IPS-NIHi7 (cell line): ENCODE data around the gene RAMACL.

Experiments
- DNase-seq: peaks from one replicate; pipeline ENCODE4 v3.0.0; 2012; ENCODE audit warnings: mixed read lengths; ENCODE audit errors: extremely low spot score

The RAMACL gene

GRCh38 chr6:166618251-166618650, 31.8 kb upstream of the RAMACL start:
- DNase-seq, result no peak

- DNase-seq, result no peak
Observed at GRCh38 chr6:166617359-166617758, 30.9 kb upstream of the RAMACL start.

DNA sequence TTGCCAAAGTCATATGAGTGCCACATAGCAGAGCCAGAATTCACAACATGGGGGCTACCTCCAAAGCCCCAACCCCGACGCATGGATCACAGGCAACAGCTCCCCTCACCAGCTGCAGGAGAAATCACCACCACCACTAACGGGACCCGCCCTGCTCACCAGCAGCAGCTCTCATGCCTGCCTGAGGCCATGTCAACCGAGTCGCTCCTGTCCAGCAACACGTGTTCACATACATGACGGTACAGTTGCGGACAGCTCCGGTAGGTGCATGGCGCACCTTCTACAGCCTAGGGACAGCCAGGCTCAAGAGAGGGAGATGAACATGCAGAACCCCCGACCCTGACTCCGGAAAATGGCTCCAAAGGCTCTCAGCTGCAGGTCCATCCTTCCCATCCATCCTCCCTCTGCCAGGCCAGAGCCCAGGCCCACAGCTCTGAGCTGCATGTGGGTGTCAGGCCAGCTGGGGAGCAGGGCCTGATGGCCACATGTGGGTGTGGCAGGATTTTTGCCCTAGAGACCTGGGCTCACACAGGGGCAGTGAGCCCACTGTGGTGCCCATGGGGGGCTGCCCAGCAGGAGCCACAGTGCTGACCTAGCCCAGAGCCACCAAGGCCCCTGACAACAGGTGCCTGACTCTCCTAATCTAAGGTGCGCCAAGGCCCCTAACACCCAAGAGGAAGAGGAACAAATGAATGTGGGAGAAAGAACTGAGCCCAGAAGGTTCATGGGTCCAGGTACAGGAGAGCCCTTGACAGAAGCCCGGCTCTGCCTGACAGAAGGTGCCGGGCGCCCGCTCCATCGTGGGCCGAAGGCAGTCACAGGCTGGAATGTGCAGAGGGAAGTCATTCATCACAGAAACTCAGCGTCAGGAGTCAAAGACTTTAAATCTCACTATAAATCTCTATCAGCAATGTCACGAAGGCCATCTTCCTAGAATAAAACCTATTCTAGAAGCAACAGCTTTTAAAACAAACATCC, 30.1 kb upstream of the RAMACL start:
- DNase-seq, result no peak

GRCh38 chr6:166615059-166615770, 28.7 kb upstream of the RAMACL start:
- DNase-seq, result no peak

GRCh38 chr6:166614589-166614988, 28.1 kb upstream of the RAMACL start:
- DNase-seq, result no peak

GRCh38 chr6:166614171-166614583, 27.7 kb upstream of the RAMACL start:
- DNase-seq, result no peak

DNA sequence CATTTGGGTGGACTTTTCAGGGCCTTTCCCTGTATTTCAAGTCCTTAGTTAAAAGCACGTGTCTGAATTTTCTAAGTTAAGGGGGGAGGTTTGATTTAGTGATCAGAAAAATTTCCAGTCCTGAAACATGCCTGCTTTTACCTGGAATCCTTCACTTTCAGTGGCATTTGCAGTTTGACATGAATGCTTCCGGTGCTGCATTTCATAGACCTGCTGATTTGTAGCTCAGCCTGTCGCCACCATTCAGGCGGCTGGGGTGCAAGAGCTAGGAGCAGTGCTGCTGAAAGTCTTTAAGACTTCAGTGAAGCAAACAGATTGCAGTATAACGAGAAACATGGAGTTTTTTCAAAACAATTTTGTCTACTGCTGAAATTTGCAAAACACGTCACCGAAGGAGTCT, 26.5 kb upstream of the RAMACL start:
- DNase-seq, result no peak

DNA sequence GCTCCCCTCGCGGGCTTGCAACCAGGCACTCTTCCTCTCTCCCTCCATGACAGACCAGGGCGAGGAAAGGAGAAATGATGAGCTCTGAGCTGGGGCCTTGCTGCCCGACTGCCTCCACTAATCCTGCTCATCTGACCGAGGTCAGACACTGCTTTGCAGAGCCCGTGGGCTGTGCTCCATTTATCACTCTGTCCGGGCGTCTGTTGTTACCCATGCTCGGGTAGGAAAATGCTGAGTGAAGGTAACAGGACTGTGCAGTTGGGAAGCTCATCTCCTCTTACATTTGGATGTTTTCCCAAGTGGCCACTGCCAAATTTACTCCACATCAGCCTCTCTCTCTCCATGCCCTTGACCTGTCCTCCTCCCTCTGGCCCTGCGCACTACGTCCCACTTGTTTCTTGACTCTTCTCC, 26.0 kb upstream of the RAMACL start:
- no peak for DNase-seq

DNA sequence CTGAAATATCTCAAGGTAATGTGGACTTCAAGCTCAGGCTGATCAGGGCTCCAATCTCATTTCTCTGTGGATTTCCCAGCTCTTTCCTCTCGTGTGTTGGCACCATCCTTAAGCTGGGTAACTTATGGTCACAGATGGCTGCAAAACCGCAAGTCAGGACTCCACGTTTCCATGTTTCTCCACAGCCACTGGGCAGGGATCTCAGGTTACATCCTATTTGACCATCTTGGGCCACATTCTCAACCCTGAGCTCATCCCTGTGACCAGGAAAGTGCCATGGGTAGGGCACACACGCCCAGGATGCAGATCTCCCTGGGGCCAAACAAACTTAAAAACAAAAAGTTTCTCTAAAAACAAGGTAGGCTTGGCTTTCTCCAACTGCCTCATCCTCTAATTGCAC, 25.2 kb upstream of the RAMACL start:
- DNase-seq, result no peak

- DNase-seq, result no peak
Observed at GRCh38 chr6:166610069-166610468, 23.6 kb upstream of the RAMACL start.

- DNase-seq, result no peak
Observed at GRCh38 chr6:166608774-166609173, 22.3 kb upstream of the RAMACL start.

GRCh38 chr6:166605752-166606151, 19.3 kb upstream of the RAMACL start:
- DNase-seq, result no peak

GRCh38 chr6:166604911-166605310, 18.4 kb upstream of the RAMACL start:
- DNase-seq, result no peak

DNA sequence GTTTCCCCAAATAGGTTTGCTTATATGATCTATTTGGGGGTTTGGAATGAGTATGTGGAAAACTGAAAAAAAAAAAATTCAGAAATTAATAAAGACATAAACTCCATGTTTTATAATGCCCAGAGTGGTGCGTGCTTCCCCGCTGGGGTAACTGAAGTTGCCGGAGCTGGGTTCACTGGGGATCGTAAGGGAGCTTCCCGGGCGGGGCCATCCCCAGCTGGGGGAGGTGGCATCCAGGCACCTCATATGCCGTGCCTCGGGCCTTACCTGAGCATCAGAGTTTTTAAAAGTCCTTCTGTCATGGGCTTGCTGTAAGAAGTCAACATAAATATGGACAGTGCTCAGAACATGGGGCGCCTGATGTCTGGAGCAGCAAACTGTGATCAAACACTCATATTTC, 17.9 kb upstream of the RAMACL start:
- no peak for DNase-seq

DNA sequence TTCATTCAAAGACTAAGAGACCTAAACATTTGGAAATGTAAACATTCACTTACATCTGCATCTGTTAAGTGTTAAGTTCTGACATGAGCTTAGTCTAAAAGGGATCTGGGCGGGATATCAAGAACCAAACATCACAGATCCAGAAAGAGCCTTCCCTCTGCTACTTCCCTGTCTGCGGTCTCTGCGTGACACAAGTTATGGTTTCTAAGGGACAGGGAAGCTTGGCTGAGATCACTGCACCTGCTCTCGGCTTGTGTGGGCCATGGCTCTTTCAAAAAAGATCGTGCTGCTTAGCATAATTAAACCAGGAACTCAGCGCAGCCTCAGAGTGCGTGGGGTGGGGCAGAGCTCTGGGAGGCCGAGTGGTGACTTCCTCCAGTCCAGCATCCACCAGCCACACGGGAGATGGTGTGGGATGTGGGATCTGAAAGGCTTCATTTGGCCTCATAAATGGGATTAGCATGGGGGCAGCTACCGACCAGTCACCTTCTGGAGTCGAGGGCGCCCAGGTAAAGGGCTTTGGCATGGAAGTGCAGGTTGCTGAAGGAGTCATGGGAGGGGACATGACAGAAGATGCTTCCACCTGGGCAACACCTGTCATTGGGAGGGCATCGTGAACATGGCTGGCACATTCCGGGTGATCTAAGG, 16.7 kb upstream of the RAMACL start:
- no peak for DNase-seq

GRCh38 chr6:166601956-166602355, 15.5 kb upstream of the RAMACL start:
- DNase-seq, result no peak

DNA sequence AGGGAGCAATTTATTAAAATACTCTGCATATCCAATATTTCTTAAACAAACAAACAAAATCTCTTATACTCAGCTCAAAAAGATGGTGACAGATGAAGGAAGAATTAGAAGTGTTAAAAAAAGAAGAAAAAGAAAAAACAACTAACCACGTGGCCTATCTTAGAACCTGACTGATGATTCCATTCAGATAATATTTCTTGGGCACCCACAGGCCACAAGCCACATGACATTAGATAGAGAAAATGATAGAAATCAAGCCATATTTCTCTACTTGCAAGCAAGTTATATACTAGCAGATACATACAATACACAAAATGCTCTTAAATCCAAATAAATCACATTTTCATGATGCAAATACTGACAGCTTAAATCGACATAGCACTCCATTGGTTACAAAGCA, 14.5 kb upstream of the RAMACL start:
- DNase-seq, result no peak

DNA sequence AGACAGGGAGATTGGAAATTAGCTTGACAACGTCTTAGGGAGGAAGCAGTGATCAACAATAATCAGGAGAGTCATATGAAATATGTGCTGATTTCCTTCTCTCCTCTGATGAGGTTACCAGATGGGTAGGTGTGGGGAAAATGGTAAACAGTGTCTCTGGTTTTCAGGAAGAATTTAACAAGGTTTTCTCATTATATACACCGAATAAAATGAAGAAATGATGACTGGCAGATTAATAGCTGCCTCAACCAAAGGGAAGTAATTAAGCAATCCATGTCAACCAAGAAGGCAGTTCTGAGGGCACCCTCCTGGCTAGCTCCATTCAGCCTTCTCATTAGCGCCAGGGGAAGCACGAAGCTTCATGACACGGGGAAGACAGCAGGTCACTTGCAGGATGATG, 12.7 kb upstream of the RAMACL start:
- no peak for DNase-seq

DNA sequence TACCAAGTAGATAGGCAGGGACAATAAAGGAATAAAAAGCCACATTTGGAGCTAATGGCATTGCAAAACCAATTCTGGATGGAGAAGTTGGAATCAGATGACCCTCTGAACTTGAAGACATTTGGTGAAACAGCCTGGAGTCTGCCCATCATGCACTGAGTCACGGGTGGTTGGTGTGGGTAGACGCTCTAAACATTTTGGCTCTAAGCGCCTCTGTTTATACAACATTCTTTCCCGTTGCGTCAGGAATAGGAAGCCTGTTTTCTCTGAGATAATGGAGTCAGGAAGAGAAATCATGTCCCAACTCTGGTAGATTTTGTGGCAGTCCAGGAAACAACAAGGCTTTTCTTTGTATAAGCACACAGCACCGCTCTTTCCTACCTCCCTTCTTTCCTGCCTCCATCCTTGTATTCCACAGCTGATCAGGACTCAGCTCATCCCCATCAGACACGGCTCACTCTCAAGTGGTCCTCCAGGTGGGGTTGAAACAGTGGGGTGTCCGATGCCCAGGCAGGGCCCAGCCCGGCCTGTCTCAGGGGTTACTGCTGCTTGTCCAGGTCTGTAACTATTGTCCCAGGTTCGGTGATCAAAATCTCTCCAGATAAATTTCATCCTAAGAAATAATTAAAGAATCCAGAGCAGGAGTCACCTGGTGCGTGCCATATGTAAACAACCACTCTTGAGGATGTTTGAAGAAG, 12.1 kb upstream of the RAMACL start:
- DNase-seq, result no peak

DNA sequence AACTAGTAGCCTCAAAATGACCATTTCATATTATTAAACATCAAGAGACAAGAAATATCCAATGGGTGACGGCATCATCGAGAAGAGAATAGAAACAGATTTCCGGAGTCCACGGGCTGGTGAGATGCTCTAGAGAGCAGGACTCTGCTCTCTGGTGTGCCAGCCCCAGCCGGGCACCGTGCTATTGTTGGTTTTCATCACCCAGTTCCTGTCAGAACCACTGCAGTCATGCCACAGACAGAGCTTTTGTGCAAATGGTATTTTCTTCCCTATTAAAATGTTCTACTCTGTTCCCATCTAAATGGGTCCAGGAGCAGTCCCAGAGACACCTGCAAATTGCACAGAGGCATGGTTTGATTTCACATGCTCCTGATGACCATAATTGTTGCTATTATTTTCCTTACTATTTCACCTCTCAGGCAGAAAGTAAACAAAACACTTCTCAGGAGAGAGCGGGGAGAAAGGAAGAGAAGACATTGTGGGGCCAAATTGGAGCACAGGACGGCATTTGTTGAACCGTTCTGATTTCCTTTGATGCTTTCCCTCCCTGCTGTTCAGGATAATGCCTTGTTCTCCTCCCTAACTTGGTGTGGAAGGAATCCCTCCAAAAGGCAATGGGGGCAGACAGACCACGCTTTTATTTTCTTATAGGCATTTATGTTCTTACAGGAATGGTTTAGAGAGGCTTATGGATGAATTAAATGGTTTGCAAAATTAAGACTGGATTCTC, 11.4 kb upstream of the RAMACL start:
- no peak for DNase-seq
